NT2/D1 (cell line): ENCODE results near the gene TEAD3.

Source experiments
- DNase-seq: peaks from one replicate; pipeline ENCODE4 v3.0.0-alpha.2; 2011; ENCODE audit warnings: low read depth, low spot score
- H3K27me3 ChIP-seq: 2 replicates; pipeline ENCODE4 v1.6.0; 2011; ENCODE audit warnings: mild to moderate bottlenecking; ENCODE audit not compliant: insufficient read length, insufficient read depth
- H3K36me3 ChIP-seq: 2 replicates; pipeline ENCODE4 v1.6.1; 2011; ENCODE audit warnings: mild to moderate bottlenecking, low read length, mixed read lengths; ENCODE audit not compliant: insufficient read depth, insufficient read length
- H3K4me1 ChIP-seq: 2 replicates; pipeline ENCODE4 v1.5.1; 2011; ENCODE audit not compliant: insufficient read depth, insufficient read length
- H3K4me3 ChIP-seq: 2 replicates; pipeline ENCODE4 v1.5.1; 2011; ENCODE audit warnings: low read depth; ENCODE audit not compliant: insufficient read length
- H3K9ac ChIP-seq: 2 replicates; pipeline ENCODE4 v1.6.0; 2011; ENCODE audit warnings: low read depth; ENCODE audit not compliant: insufficient read length
- H3K9me3 ChIP-seq: 2 replicates; pipeline ENCODE4 v1.5.1; 2011; ENCODE audit warnings: mild to moderate bottlenecking, low read length; ENCODE audit not compliant: insufficient read depth
- SUZ12 ChIP-seq: IDR thresholded peaks from 2 replicates; pipeline ENCODE4 v1.6.1; 2011; ENCODE audit not compliant: insufficient read length, insufficient read depth; ENCODE audit errors: extremely low read depth
- YY1 ChIP-seq: IDR thresholded peaks from 2 replicates; pipeline ENCODE4 v1.6.1; 2011; ENCODE audit not compliant: insufficient read length, insufficient read depth
- ZNF274 ChIP-seq: IDR thresholded peaks from 2 replicates; pipeline ENCODE4 v1.6.1; 2011; ENCODE audit warnings: mild to moderate bottlenecking, low read depth, low read length

Gene TEAD3

GRCh38 chr6:35429463-35429862 is 67.4 kb downstream of the TEAD3 start:
- no peak for DNase-seq
- H3K9ac ChIP-seq, result no peak overlapping the region
- H3K27me3 ChIP-seq, result no peaks in the 10 kb centered on the region
- H3K36me3 ChIP-seq, result peaks cover 12% of the 10 kb centered on the region
- peaks cover 7% of the 10 kb centered on the region for H3K4me1 ChIP-seq
- H3K9me3 ChIP-seq, result peaks cover 17% of the 10 kb centered on the region
- TF ChIP-seq SUZ12 (no peak), YY1 (no peak), ZNF274 (no peak)
- no peak overlapping the region for H3K4me3 ChIP-seq

DNA sequence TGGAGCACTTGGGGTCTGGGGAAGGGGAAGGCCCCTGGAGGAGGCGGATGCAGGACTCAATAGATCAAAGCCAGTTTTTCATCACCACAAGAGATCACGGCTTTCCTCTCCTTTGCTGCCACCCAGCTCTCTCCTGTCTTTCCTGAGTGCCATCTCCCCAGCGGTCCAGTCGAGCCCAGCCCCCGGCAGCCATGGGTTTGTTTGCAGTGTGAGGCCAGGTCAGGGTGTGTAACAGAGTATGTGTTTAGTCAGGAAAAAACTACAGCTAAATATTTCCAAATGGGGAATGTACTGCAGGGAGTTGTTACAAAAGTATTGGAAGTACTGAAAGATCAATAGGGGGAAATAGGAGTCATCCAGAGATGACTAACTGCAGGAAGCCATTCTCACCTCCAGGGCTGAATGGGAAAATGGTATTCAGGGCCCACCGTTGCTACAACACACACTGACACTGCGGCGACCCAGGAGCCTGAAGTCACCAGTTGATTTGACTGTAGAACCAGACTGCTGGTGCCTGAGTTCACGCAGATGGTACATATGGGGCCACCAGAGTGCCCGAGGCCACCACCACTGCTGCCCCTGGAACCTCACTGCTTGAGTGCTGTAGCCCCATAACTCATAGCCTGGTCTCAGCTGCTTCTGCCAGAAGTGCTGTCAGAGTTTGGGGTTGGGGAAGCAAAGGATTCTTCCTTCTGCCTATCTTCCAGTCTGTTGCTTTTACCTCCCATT is 68.3 kb downstream of the TEAD3 start:
- peaks cover 7% of the 10 kb centered on the region for H3K4me1 ChIP-seq
- no peak for DNase-seq
- H3K9me3 ChIP-seq, result peaks cover 17% of the 10 kb centered on the region
- no peak for TF ChIP-seq YY1
- no peak for TF ChIP-seq SUZ12
- TF ChIP-seq ZNF274, result no peak
- no peak overlapping the region for H3K9ac ChIP-seq
- H3K27me3 ChIP-seq, result no peaks in the 10 kb centered on the region
- H3K36me3 ChIP-seq, result peaks cover 17% of the 10 kb centered on the region
- no peak overlapping the region for H3K4me3 ChIP-seq

GRCh38 chr6:35427851-35428321 is 69.0 kb downstream of the TEAD3 start:
- Histone ChIP-seq H3K9ac (no peak overlapping the region), H3K4me3 (no peak overlapping the region), H3K36me3 (peaks cover 17% of the 10 kb centered on the region), H3K4me1 (peaks cover 7% of the 10 kb centered on the region), H3K27me3 (no peaks in the 10 kb centered on the region), H3K9me3 (peaks cover 17% of the 10 kb centered on the region)
- DNase-seq, result no peak
- no peak for TF ChIP-seq SUZ12
- no peak for TF ChIP-seq ZNF274
- TF ChIP-seq YY1, result no peak

GRCh38 chr6:35427435-35427834 is 69.4 kb downstream of the TEAD3 start:
- Histone ChIP-seq H3K27me3 (no peaks in the 10 kb centered on the region), H3K4me3 (no peak overlapping the region), H3K9me3 (peaks cover 17% of the 10 kb centered on the region), H3K4me1 (peaks cover 7% of the 10 kb centered on the region), H3K36me3 (peaks cover 17% of the 10 kb centered on the region), H3K9ac (no peak overlapping the region)
- DNase-seq, result no peak
- TF ChIP-seq SUZ12 (no peak), YY1 (no peak), ZNF274 (no peak)

GRCh38 chr6:35426074-35426473 is 70.8 kb downstream of the TEAD3 start:
- no peak overlapping the region for H3K4me3 ChIP-seq
- H3K36me3 ChIP-seq, result peaks cover 24% of the 10 kb centered on the region
- no peak for TF ChIP-seq YY1
- no peak for TF ChIP-seq ZNF274
- TF ChIP-seq SUZ12, result no peak
- DNase-seq, result no peak
- H3K4me1 ChIP-seq, result peaks cover 7% of the 10 kb centered on the region
- no peaks in the 10 kb centered on the region for H3K27me3 ChIP-seq
- no peak overlapping the region for H3K9ac ChIP-seq
- peaks cover 17% of the 10 kb centered on the region for H3K9me3 ChIP-seq

DNA sequence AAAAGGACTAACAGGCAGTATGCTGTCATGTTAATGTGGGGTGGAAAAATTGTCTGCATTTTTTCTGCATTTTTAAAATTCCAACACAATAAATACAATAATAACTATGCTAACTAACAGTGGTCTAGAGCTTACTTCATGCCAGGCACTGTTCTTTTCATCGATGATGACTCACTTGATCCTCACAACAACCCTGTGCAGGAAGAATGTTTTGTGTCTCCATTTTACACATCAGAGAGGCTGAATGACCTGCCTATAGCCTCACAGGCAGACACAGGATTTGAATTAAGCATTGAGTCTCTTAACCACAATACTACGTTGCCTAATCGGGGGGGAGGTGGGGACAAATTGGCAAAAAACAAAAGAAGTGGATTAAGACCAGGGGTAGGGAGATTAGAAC is 71.6 kb downstream of the TEAD3 start:
- H3K4me3 ChIP-seq, result no peak overlapping the region
- peaks cover 16% of the 10 kb centered on the region for H3K9me3 ChIP-seq
- no peaks in the 10 kb centered on the region for H3K27me3 ChIP-seq
- TF ChIP-seq SUZ12 (no peak), ZNF274 (no peak), YY1 (no peak)
- no peak overlapping the region for H3K9ac ChIP-seq
- peaks cover 24% of the 10 kb centered on the region for H3K36me3 ChIP-seq
- peaks cover 7% of the 10 kb centered on the region for H3K4me1 ChIP-seq
- peak; percentile 13 for DNase-seq
